Spleen (tissue), 11 donors: ENCODE results near the gene CAPSL. TPM values are rescaled to one million over a fixed set of nuclear protein-coding genes. Genes with fewer than 3 reads are reported as not detected.
A peak's percentile ranks its signal among the peaks of the same experiment; 100 is the strongest.

ENCODE experiments used
- DNase-seq: peaks from one replicate; pipeline ENCODE4 v3.0.0-alpha.2; 2020
- H3K27ac ChIP-seq, 8 donors: fragments of 200-600 bp; sonication (generic) in 7 of 8; 1 replicate in 4 of 8; 2 replicates in 4 of 8; pipeline versions ENCODE4 v1.5.0 to v1.8.0; 2016 to 2021; ENCODE audit warnings: inconsistent platforms in 4 of 8, mild to moderate bottlenecking in 4 of 8, moderate library complexity in 1 of 8
- H3K27me3 ChIP-seq, 7 donors: fragments of 200-600 bp; sonication (generic) in 6 of 7; replicated peaks in 1 of 7; 1 replicate in 4 of 7; 2 replicates in 3 of 7; pipeline versions ENCODE4 v1.5.0 to v1.8.0; 2016 to 2021; ENCODE audit warnings: inconsistent platforms in 3 of 7, mild to moderate bottlenecking in 1 of 7
- H3K36me3 ChIP-seq, 6 donors: fragments of 200-600 bp; sonication (generic) in 5 of 6; 1 replicate in 4 of 6; 2 replicates in 2 of 6; pipeline versions ENCODE4 v1.5.0 to v1.8.0; 2016 to 2021; ENCODE audit warnings: inconsistent platforms in 2 of 6
- H3K4me1 ChIP-seq, 6 donors: fragments of 200-600 bp; sonication (generic) in 5 of 6; 1 replicate in 3 of 6; 2 replicates in 3 of 6; pipeline versions ENCODE4 v1.5.0 to v1.8.0; 2016 to 2021; ENCODE audit warnings: inconsistent platforms in 3 of 6
- H3K4me3 ChIP-seq, 8 donors: fragments of 200-600 bp; sonication (generic) in 7 of 8; 1 replicate in 4 of 8; 2 replicates in 4 of 8; pipeline versions ENCODE4 v1.5.0 to v1.8.0; 2016 to 2021; ENCODE audit warnings: inconsistent platforms in 4 of 8, mild to moderate bottlenecking in 4 of 8, moderate library complexity in 2 of 8
- H3K9me3 ChIP-seq, 8 donors: fragments of 200-600 bp; sonication (generic) in 7 of 8; 1 replicate in 4 of 8; 2 replicates in 4 of 8; pipeline versions ENCODE4 v1.5.0 to v1.8.0; 2016 to 2021; ENCODE audit warnings: inconsistent platforms in 4 of 8
- CTCF ChIP-seq, 11 experiments: fragments of 200-600 bp in 7 of 11; fragments of 450-650 bp in 4 of 11; sonication (generic) in 4 of 11; IDR thresholded peaks in 8 of 11; conservative IDR thresholded peaks in 3 of 11; 1 replicate in 7 of 11; 2 replicates in 4 of 11; pipeline versions ENCODE4 v1.4.0 to v1.8.0; 2016 to 2021; ENCODE audit warnings: antibody characterized with exemption in 11 of 11, inconsistent platforms in 4 of 11, mild to moderate bottlenecking in 1 of 11
- POLR2A ChIP-seq, 3 donors: fragments of 450-650 bp; IDR thresholded peaks; one replicate each; pipeline ENCODE4 v1.5.1; 2017; ENCODE audit warnings: antibody characterized with exemption in 3 of 3, mild to moderate bottlenecking in 1 of 3
- POLR2AphosphoS5 ChIP-seq, 3 donors: sonication (generic); formaldehyde crosslinking; IDR thresholded peaks; one replicate each; pipeline ENCODE4 v1.5.1; 2017; ENCODE audit warnings: antibody characterized with exemption in 3 of 3
- WGBS, 5 donors: extraction: QIAGEN DNeasy Blood & Tissue Kit in 3 of 5; methylation state at CpG; one replicate each; pipeline versions ENCODE4 v1.1.5 to v1.1.7; 2013 to 2018; 5-methylcytosine and 5-hydroxymethylcytosine counted together
- intact Hi-C: fragments of 100-400 bp; cut with DNase I; formaldehyde crosslinking; loops from one replicate; pipeline ENCODE4 v1.15.0; 2023; ENCODE audit warnings: low total_unique reads
- polyA plus RNA-seq, 3 donors: library from polyadenylated mRNA; stranded (reverse); fragments of 200-250 nt; gene quantifications; one replicate each; pipeline ENCODE4 v1.2.1, GENCODE V29; 2013
- total RNA-seq, 7 donors: library from RNA; depleted of rRNA in 3 of 7; stranded (reverse); fragments of >200 nt in 3 of 7; fragmentation: NEBNext Ultra II Directional in 4 of 7; extraction: Animal tissue kit (Norgen Biotek cat#: 25700) in 4 of 7; gene quantifications; one replicate each; pipeline versions ENCODE4 v1.1.0 to v1.2.1, GENCODE V29; 2016 to 2021
- donor health status: healthy with polysubstance abuse.
- donor health status: DM: no; HTN: no; CAD: no; lungs with moderate emphysema.
- donor health status: DM: no; HTN: no; CAD: no.
- donor health status: Bipolar disorder and iron deficiency.
- donor health status: healthy.
- donor health status: DM: no; HTN: no; CAD: no.
- donor health status: DM: yes; HTN: yes; CAD: no.

Gene CAPSL
- total and polyA plus RNA-seq, 10 donors, result not detected

- H3K4me3 ChIP-seq, result no peak overlapping the region
- WGBS, 5 donors, result 66 to 74% (median 67%) methylated on average over 4 of the region's 4 CpGs
- peaks cover 0 to 11% (median 3%) of the 10 kb centered on the region in 8 donors for H3K9me3 ChIP-seq
- H3K27ac ChIP-seq, result no peak overlapping the region
- no peak for TF ChIP-seq POLR2AphosphoS5 (IDR thresholded peaks at IDR 0.05)
- TF ChIP-seq POLR2A (IDR thresholded peaks at IDR 0.05), result no peak
- TF ChIP-seq CTCF (IDR thresholded peaks at IDR 0.05 in 8 of 11, conservative IDR thresholded peaks at IDR 0.05 in 3 of 11), result no peak
- intact Hi-C loops, result no loop called here
- H3K27me3 ChIP-seq, result no peaks in the 10 kb centered on the region
- no peak for DNase-seq
- no peaks in the 10 kb centered on the region for H3K4me1 ChIP-seq
- H3K36me3 ChIP-seq, result no peaks in the 10 kb centered on the region
Measured at GRCh38 chr5:35974570-35974969, 36.1 kb upstream of the CAPSL start.

DNA sequence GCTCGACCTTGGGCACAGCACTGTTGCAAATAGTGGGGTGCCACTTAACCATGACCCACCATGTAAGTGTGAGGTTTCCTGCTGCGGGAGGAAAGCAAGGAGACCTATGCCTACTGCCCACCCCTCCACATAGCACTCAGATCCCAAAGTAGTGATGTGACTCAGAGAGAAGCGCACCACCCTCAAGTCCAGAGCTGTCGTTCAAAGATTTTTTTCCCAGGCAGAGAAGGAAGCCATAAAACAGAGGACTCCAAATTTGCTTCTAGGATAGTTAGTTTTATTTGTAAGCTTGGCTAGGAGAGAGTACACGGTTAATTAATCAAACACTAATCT, 33.4 kb upstream of the CAPSL start:
- Histone ChIP-seq H3K4me3 (no peak overlapping the region), H3K4me1 (no peaks in the 10 kb centered on the region), H3K9me3 (peaks cover 0 to 7% (median 0%) of the 10 kb centered on the region in 8 donors), H3K27ac (no peak overlapping the region), H3K27me3 (no peaks in the 10 kb centered on the region), H3K36me3 (no peaks in the 10 kb centered on the region)
- no peak for DNase-seq
- TF ChIP-seq POLR2A (IDR thresholded peaks at IDR 0.05) (no peak), POLR2AphosphoS5 (IDR thresholded peaks at IDR 0.05) (no peak), CTCF (IDR thresholded peaks at IDR 0.05 in 8 of 11, conservative IDR thresholded peaks at IDR 0.05 in 3 of 11) (no peak)
- WGBS, 5 donors, result 78 to 87% (median 80%) methylated on average over 5 of the region's 5 CpGs
- intact Hi-C loops, result no loop called here

GRCh38 chr5:35971186-35971877, 32.9 kb upstream of the CAPSL start:
- DNase-seq, result no peak
- no peak for TF ChIP-seq POLR2AphosphoS5 (IDR thresholded peaks at IDR 0.05)
- no peak for TF ChIP-seq CTCF (IDR thresholded peaks at IDR 0.05 in 8 of 11, conservative IDR thresholded peaks at IDR 0.05 in 3 of 11)
- TF ChIP-seq POLR2A (IDR thresholded peaks at IDR 0.05), result no peak
- Histone ChIP-seq H3K9me3 (peaks cover 0 to 7% (median 0%) of the 10 kb centered on the region in 8 donors), H3K36me3 (no peaks in the 10 kb centered on the region), H3K4me1 (no peaks in the 10 kb centered on the region), H3K27ac (no peak overlapping the region), H3K4me3 (no peak overlapping the region), H3K27me3 (no peaks in the 10 kb centered on the region)
- 83 to 94% (median 84%) methylated on average over 4 of the region's 4 CpGs for WGBS, 5 donors
- intact Hi-C loops, result no loop called here

DNA sequence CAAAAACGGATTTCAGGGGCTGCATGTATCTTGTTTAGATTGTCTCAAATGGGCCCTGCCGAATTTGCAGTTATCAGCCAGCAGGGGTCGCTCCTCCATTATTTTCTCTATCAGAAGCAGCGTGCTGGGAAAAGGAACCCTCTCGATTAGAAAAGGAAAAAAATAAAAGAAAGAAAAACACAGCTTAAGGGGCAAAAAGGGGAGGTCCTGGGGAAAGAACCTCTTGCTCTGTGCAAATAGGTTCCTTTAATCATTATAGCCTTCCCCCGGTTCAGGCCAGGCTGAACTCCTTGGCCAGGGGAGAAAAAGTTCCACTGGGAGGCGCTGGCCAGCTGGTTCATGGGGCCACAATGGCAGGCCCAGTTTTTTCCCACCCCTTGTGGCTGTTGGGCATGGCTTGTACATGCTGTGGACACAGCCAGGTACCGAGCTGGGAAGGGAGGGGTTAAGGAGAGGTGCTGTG, 25.0 kb upstream of the CAPSL start:
- Histone ChIP-seq H3K27ac (no peak overlapping the region), H3K27me3 (peaks cover 0 to 6% (median 0%) of the 10 kb centered on the region in 7 donors), H3K36me3 (no peaks in the 10 kb centered on the region), H3K4me3 (no peak overlapping the region), H3K9me3 (peaks cover 0 to 33% (median 12%) of the 10 kb centered on the region in 8 donors), H3K4me1 (no peaks in the 10 kb centered on the region)
- WGBS, 5 donors, result 49 to 54% (median 52%) methylated on average over 8 of the region's 8 CpGs
- TF ChIP-seq CTCF (IDR thresholded peaks at IDR 0.05 in 8 of 11, conservative IDR thresholded peaks at IDR 0.05 in 3 of 11), result peak in 3 of 11 experiments; percentile 26 to 28 (median 26)
- TF ChIP-seq POLR2A (IDR thresholded peaks at IDR 0.05), result no peak
- no peak for DNase-seq
- intact Hi-C loops, result no loop called here
